SJSA1 (cell line): ENCODE results near the gene TPM2. TPM values are rescaled to one million over a fixed set of nuclear protein-coding genes. Genes with fewer than 3 reads are reported as not detected.

Experiments used
- DNase-seq, 2 experiments: peaks; one replicate each; pipeline ENCODE4 v3.0.0-alpha.2; 2015 to 2020; ENCODE audit warnings: low spot score in 2 of 2, low read depth in 1 of 2
- H3K27ac ChIP-seq: fragments of 250-450 bp; sonication (Bioruptor Pico); 2 replicates; pipeline ENCODE4 v1.5.1; 2020; ENCODE audit warnings: mild to moderate bottlenecking, moderate library complexity
- H3K27me3 ChIP-seq: fragments of 250-450 bp; sonication (Bioruptor Pico); replicated peaks from 2 replicates; pipeline ENCODE4 v1.5.1; 2020; ENCODE audit warnings: mild to moderate bottlenecking, moderate library complexity
- H3K36me3 ChIP-seq: fragments of 250-450 bp; sonication (Bioruptor Pico); 2 replicates; pipeline ENCODE4 v1.5.1; 2020; ENCODE audit warnings: mild to moderate bottlenecking
- H3K4me1 ChIP-seq: fragments of 250-450 bp; sonication (Bioruptor Pico); replicated peaks from 2 replicates; pipeline ENCODE4 v1.6.1; 2021; ENCODE audit warnings: mild to moderate bottlenecking
- H3K4me3 ChIP-seq: fragments of 250-450 bp; sonication (Bioruptor Pico); 2 replicates; pipeline ENCODE4 v1.5.1; 2020; ENCODE audit warnings: mild to moderate bottlenecking
- H3K9me3 ChIP-seq: fragments of 250-450 bp; sonication (Bioruptor Pico); replicated peaks from 2 replicates; pipeline ENCODE4 v1.5.1; 2020; ENCODE audit warnings: mild to moderate bottlenecking
- total RNA-seq: library from RNA; depleted of rRNA; stranded (reverse); fragments of >200 nt; shearing (Covaris generic); gene quantifications from 2 replicates; pipeline ENCODE4 v1.2.3, GENCODE V29; 2014

TPM2 gene
- total RNA-seq, 1 experiment from 2014 or later: 823 TPM

DNA sequence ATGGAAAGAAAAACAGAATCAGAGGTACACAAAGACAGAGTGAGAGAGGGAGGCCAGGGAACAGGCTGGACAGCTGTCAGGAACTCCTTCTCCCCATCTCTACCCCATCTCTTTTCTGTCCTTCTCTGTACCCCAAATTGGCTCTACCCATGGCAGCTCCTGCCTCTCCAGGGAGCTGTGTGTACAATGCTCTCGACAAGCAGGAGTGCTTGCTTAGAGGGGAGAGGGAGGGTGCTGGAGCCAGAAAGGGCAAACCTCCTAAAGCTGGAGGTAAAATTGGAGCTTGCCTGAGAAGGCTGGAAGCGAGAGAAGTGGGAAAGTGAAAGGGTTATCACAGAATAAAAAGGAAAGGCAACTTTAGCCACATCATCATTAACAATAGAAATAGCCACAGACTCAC, 6.4 kb downstream of the TPM2 start:
- Histone ChIP-seq H3K4me3 (no peak overlapping the region), H3K4me1 (peaks cover 15% of the 10 kb centered on the region), H3K27me3 (no peaks in the 10 kb centered on the region), H3K9me3 (no peaks in the 10 kb centered on the region), H3K36me3 (peaks cover 68% of the 10 kb centered on the region), H3K27ac (no peak overlapping the region)
- no peak for DNase-seq

DNA sequence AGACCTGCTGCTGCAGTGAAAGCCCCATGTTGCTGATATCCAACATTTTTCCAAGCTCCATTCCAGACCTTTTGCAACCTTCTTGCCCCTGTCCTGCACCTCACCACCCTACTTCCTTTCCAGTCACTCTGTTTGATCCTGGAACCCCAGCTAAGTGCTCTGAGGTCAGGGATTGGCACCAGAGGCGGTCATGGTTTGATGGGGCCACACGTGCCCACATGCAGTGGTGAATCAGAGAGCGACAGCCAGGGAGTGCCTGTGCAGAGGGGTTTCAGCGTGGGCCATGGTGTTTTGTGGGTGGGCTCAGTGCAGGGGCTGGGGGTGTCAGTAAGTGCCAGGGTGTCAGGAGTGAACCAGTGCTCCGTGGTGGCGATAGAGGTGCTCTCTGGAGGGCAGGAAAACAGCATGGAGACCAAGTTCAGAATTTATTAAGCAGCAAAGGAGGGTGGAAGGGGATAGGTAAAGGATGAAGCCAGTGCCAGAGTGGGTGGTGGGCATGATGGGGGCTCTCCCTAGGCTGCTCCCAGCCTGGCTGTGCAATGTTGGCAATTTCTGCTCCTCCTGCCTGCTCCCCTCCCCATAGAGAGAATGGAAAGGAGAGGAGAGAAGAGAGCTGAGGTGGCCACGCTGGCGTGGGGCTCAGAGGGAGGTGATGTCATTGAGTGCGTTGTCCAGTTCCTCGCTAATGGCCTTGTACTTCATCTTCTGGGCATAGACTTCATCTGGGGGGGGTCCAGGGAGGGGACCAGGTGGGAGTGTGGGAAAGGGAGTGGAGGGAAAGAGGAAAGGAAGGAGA, 7.0 kb downstream of the TPM2 start:
- Histone ChIP-seq H3K4me1 (peaks cover 9% of the 10 kb centered on the region), H3K36me3 (peaks cover 62% of the 10 kb centered on the region)

DNA sequence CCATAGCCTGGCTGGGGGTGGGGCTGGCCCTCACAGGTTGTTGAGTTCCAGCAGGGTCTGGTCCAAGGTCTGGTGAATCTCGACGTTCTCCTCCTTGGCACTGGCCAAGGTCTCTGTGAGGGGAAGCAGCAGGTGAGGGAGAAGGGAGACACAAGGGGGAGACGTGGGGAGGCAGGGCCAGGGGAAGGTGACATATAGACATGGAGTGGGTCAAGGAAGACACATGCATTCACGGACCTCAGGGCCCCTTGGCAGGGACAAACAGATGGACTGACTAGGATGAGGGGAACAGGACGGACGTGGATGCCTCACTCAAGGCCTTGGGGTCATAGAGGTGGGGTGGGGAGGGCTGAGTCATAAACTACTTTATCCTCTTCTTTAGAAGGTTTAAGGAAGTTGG, 7.7 kb downstream of the TPM2 start:
- H3K9me3 ChIP-seq: no peaks in the 10 kb centered on the region
- no peak for DNase-seq
- H3K4me3 ChIP-seq: no peak overlapping the region
- no peak overlapping the region for H3K27ac ChIP-seq
- H3K36me3 ChIP-seq: peaks cover 55% of the 10 kb centered on the region
- H3K27me3 ChIP-seq: no peaks in the 10 kb centered on the region
- H3K4me1 ChIP-seq: peaks cover 5% of the 10 kb centered on the region

More for the DNA sequence above, 7.0 kb downstream of the TPM2 start:
- no peak for DNase-seq
- H3K9me3 ChIP-seq: no peaks in the 10 kb centered on the region
- no peaks in the 10 kb centered on the region for H3K27me3 ChIP-seq
- no peak overlapping the region for H3K4me3 ChIP-seq
- no peak overlapping the region for H3K27ac ChIP-seq

DNA sequence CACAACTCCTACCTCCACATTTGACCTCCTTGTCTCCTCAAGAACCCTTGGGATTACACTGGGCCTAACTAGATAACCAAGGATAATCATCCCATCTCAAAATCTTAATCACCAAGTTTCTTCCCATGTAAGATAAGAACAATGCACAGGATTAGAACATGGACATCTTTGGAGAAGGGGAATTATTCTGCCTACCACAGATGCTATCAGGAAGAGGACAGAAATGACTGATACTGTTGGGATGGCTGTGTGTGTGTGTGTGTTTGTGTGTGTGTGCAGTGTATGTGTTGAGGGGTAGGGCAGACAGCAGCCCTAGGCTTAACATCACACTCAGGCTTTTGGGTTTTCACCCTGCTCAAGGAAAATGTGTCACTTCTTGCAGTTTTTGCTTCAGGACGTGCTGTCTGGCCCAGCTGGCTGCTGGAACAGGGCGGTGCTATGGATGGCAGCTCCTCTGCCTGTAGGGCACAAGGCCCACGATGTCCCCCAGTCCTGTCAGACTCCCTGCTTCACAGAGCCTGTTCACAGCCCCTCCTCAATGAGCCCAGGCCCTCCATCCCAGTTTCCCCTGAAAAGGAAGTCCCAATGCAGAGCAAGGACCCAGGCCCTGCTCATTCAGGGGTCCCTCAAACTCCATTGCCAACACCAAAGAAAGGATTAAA, 8.3 kb downstream of the TPM2 start:
- peaks cover 50% of the 10 kb centered on the region for H3K36me3 ChIP-seq
- H3K9me3 ChIP-seq: no peaks in the 10 kb centered on the region
- DNase-seq: no peak
- no peaks in the 10 kb centered on the region for H3K27me3 ChIP-seq
- no peak overlapping the region for H3K4me3 ChIP-seq
- H3K27ac ChIP-seq: no peak overlapping the region
- no peaks in the 10 kb centered on the region; the same call in 1 of the 2 replicates for H3K4me1 ChIP-seq

DNA sequence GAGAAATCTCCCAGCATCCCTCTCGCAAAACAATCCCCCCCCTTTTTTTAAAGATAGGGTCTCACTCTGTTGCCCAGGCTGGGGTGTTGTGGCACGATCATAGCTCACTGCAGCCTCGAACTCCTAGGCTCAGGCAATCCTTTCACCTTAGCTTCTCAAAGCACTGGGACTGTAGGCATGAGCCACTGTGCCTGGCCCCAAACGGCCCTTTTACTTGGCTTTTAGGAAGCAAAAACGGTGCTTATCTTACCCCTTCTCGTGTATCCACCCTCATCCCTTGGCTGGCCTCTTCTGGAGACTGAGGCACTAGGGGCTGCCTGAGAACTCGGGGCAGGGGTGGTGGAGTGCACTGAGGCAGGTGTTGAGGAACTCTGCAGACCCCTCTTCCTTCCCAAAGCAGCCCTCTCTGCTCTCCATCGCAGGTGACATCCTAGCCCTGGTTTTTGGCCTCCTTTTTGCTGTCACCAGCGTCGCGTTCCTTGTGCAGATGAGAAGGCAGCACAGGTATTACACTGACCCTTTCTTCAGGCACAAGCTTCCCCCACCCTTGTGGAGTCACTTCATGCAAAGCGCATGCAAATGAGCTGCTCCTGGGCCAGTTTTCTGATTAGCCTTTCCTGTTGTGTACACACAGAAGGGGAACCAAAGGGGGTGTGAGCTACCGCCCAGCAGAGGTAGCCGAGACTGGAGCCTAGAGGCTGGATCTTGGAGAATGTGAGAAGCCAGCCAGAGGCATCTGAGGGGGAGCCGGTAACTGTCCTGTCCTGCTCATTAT, 9.2 kb downstream of the TPM2 start:
- DNase-seq: no peak

DNA sequence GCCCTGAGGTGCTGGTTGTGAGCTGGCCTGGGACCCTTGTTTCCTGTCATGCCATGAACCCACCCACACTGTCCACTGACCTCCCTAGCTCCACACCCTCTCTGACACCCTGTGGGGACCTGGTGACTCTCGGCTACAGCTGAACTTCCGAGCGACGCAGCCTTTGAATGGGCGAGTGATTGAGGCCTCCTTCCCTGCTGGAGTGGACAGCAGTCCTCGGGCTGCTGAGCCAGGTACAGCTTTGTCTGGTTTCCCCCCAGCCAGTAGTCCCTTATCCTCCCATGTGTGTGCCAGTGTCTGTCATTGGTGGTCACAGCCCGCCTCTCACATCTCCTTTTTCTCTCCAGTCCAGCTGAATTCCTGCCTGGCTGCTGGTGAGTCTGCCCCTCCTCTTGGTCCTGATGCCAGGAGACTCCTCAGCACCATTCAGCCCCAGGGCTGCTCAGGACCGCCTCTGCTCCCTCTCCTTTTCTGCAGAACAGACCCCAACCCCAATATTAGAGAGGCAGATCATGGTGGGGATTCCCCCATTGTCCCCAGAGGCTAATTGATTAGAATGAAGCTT, 9.9 kb downstream of the TPM2 start:
- Histone ChIP-seq H3K9me3 (no peaks in the 10 kb centered on the region), H3K27ac (no peak overlapping the region), H3K36me3 (peaks cover 35% of the 10 kb centered on the region), H3K4me3 (no peak overlapping the region), H3K4me1 (no peaks in the 10 kb centered on the region; the same call in 1 of the 2 replicates), H3K27me3 (no peaks in the 10 kb centered on the region)
- DNase-seq: no peak

More for the DNA sequence above, 9.2 kb downstream of the TPM2 start:
- no peaks in the 10 kb centered on the region for H3K9me3 ChIP-seq
- no peaks in the 10 kb centered on the region for H3K27me3 ChIP-seq
- H3K36me3 ChIP-seq: peaks cover 41% of the 10 kb centered on the region
- H3K4me3 ChIP-seq: no peak overlapping the region
- no peak overlapping the region for H3K27ac ChIP-seq
- H3K4me1 ChIP-seq: no peaks in the 10 kb centered on the region; the same call in 1 of the 2 replicates

DNA sequence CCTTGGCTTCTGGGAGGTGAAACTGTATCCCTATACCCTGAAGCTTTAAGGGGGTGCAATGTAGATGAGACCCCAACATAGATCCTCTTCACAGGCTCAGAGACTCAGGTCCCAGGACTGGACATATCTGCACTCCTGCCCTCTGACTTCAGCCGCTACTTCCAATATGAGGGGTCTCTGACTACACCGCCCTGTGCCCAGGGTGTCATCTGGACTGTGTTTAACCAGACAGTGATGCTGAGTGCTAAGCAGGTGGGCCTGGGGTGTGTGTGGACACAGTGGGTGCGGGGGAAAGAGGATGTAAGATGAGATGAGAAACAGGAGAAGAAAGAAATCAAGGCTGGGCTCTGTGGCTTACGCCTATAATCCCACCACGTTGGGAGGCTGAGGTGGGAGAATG, 10.6 kb downstream of the TPM2 start:
- Histone ChIP-seq H3K27ac (no peak overlapping the region), H3K4me1 (no peaks in the 10 kb centered on the region; the same call in 1 of the 2 replicates), H3K4me3 (no peak overlapping the region), H3K27me3 (no peaks in the 10 kb centered on the region), H3K36me3 (peaks cover 27% of the 10 kb centered on the region), H3K9me3 (no peaks in the 10 kb centered on the region)
- DNase-seq: no peak

DNA sequence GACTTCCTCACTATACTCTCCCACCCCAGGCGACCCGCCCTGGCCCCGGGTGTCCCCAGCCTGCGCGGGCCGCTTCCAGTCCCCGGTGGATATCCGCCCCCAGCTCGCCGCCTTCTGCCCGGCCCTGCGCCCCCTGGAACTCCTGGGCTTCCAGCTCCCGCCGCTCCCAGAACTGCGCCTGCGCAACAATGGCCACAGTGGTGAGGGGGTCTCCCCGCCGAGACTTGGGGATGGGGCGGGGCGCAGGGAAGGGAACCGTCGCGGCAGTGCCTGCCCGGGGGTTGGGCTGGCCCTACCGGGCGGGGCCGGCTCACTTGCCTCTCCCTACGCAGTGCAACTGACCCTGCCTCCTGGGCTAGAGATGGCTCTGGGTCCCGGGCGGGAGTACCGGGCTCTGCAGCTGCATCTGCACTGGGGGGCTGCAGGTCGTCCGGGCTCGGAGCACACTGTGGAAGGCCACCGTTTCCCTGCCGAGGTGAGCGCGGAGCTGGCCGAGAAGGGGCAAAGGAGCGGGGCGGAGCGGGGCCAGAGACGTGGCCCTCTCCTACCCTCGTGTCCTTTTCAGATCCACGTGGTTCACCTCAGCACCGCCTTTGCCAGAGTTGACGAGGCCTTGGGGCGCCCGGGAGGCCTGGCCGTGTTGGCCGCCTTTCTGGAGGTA, 13.9 kb downstream of the TPM2 start:
- Histone ChIP-seq H3K9me3 (no peaks in the 10 kb centered on the region), H3K27me3 (no peaks in the 10 kb centered on the region), H3K36me3 (no peaks in the 10 kb centered on the region), H3K4me1 (no peaks in the 10 kb centered on the region; the same call in 1 of the 2 replicates), H3K4me3 (no peak overlapping the region), H3K27ac (no peak overlapping the region)
- no peak for DNase-seq

DNA sequence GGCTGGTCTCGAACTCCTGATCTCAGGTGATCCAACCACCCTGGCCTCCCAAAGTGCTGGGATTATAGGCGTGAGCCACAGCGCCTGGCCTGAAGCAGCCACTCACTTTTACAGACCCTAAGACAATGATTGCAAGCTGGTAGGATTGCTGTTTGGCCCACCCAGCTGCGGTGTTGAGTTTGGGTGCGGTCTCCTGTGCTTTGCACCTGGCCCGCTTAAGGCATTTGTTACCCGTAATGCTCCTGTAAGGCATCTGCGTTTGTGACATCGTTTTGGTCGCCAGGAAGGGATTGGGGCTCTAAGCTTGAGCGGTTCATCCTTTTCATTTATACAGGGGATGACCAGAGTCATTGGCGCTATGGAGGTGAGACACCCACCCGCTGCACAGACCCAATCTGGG, 14.5 kb downstream of the TPM2 start:
- Histone ChIP-seq H3K4me1 (no peaks in the 10 kb centered on the region; the same call in 1 of the 2 replicates), H3K9me3 (no peaks in the 10 kb centered on the region), H3K36me3 (no peaks in the 10 kb centered on the region), H3K27me3 (no peaks in the 10 kb centered on the region), H3K4me3 (no peak overlapping the region), H3K27ac (no peak overlapping the region)
- no peak for DNase-seq

DNA sequence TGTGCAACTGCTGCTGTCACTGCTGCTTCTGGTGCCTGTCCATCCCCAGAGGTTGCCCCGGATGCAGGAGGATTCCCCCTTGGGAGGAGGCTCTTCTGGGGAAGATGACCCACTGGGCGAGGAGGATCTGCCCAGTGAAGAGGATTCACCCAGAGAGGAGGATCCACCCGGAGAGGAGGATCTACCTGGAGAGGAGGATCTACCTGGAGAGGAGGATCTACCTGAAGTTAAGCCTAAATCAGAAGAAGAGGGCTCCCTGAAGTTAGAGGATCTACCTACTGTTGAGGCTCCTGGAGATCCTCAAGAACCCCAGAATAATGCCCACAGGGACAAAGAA, 15.7 kb downstream of the TPM2 start:
- Histone ChIP-seq H3K27ac (no peak overlapping the region), H3K9me3 (no peaks in the 10 kb centered on the region), H3K36me3 (no peaks in the 10 kb centered on the region), H3K27me3 (no peaks in the 10 kb centered on the region), H3K4me1 (no peaks in the 10 kb centered on the region; the same call in 1 of the 2 replicates), H3K4me3 (no peak overlapping the region)
- DNase-seq: no peak

DNA sequence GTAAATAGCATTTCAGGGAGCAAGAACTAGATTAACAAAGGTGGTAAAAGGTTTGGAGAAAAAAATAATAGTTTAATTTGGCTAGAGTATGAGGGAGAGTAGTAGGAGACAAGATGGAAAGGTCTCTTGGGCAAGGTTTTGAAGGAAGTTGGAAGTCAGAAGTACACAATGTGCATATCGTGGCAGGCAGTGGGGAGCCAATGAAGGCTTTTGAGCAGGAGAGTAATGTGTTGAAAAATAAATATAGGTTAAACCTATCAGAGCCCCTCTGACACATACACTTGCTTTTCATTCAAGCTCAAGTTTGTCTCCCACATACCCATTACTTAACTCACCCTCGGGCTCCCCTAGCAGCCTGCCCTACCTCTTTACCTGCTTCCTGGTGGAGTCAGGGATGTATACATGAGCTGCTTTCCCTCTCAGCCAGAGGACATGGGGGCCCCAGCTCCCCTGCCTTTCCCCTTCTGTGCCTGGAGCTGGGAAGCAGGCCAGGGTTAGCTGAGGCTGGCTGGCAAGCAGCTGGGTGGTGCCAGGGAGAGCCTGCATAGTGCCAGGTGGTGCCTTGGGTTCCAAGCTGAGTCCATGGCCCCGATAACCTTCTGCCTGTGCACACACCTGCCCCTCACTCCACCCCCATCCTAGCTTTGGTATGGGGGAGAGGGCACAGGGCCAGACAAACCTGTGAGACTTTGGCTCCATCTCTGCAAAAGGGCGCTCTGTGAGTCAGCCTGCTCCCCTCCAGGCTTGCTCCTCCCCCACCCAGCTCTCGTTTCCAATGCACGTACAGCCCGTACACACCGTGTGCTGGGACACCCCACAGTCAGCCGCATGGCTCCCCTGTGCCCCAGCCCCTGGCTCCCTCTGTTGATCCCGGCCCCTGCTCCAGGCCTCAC, 16.3 kb downstream of the TPM2 start, which contains the start of gene CA9:
TSS of gene CA9 (plus strand) at position 797 of the 893 bp plus-strand sequence. CDS start at position 829, 32 bp downstream.
- no peak within 1 kb of the TSS for H3K27ac ChIP-seq
- no peaks in the 10 kb centered on the region for H3K36me3 ChIP-seq
- DNase-seq: no peak
- no peaks in the 10 kb centered on the region for H3K4me1 ChIP-seq
- no peaks in the 10 kb centered on the region for H3K9me3 ChIP-seq
- no peaks in the 10 kb centered on the region for H3K27me3 ChIP-seq
- H3K4me3 ChIP-seq: no peak within 1 kb of the TSS

DNA sequence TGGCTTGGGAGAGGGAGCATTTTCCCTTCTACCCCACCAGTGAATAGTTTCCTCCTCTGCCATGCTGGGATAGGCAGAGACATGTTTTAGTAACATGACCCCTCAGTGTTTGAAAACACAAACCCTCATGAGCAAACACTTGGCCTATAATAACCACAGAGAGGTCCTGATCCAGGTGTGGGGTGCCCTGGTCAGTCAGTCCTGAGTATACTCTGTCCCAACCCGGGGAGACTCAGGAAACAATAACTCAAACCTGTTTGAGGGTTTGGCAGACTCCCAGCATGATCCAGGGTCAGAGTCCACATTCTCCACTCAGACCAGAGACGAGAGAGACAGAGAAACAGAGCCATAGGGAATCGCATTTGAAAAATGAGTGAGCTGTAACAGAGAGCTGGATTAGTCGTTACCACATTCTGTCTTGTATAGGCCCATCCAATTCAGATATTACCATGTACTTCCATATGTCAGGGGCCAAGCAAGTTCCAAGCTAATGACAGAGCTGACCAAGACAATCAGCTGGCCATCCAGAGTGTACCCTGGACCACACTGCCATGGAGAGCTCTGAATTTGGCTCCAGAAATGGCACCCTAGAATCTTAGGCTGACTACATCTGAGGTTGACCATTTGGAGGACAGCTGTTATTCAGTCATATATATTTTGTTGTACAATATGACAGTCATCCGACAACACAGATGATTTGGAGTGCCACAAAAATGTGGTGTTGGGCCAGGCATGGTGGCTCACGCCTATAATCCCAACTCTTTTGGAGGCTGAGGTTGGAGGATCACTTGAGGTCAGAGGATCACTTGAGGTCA, 20.2 kb downstream of the TPM2 start:
- Histone ChIP-seq H3K36me3 (no peaks in the 10 kb centered on the region), H3K27ac (no peak overlapping the region), H3K9me3 (no peaks in the 10 kb centered on the region), H3K4me1 (peaks cover 9% of the 10 kb centered on the region), H3K27me3 (no peaks in the 10 kb centered on the region), H3K4me3 (no peak overlapping the region)
- DNase-seq: no peak
